ENCODE measurements around the gene GPANK1.

GPANK1 gene

DNA sequence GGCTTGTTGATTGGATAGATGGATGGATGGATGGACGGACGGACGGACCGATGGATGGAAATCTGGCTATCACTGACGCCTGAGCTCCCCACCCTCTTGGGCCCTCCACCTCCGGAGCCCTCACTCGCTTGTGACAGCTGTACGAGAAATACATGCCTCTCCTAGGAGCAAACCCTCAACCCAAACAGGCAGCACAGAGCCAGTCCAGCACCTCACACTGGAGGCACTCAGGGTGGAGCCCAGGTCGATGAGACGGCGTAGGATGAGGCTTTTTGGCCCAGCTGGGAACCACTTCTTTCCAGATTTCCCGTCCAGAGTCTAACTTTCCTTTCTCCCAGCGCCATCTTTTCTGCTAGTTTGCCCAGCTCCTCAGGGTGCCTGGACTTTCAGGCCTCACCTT lies 18.8 kb upstream of the GPANK1 start:
- H3K9me3 Mint-ChIP-seq, result no peaks in the 10 kb centered on the region
- peaks cover 33% of the 10 kb centered on the region for H3K4me1 Mint-ChIP-seq
- H3K27me3 Mint-ChIP-seq (ENCODE audit: low read depth), result no peaks in the 10 kb centered on the region
- TF ChIP-seq, protein P1, sequence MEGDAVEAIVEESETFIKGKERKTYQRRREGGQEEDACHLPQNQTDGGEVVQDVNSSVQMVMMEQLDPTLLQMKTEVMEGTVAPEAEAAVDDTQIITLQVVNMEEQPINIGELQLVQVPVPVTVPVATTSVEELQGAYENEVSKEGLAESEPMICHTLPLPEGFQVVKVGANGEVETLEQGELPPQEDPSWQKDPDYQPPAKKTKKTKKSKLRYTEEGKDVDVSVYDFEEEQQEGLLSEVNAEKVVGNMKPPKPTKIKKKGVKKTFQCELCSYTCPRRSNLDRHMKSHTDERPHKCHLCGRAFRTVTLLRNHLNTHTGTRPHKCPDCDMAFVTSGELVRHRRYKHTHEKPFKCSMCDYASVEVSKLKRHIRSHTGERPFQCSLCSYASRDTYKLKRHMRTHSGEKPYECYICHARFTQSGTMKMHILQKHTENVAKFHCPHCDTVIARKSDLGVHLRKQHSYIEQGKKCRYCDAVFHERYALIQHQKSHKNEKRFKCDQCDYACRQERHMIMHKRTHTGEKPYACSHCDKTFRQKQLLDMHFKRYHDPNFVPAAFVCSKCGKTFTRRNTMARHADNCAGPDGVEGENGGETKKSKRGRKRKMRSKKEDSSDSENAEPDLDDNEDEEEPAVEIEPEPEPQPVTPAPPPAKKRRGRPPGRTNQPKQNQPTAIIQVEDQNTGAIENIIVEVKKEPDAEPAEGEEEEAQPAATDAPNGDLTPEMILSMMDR (IDR thresholded peaks at IDR 0.05; ENCODE audit: unreplicated experiment in 3 of 3), result no peak
- H3K4me3 Mint-ChIP-seq, result peak overlapping the region; percentile 79 to 83 (median 80)
- H3K36me3 Mint-ChIP-seq (ENCODE audit: low read depth), result peaks cover 31% of the 10 kb centered on the region
- peak overlapping the region; percentile 31 to 69 (median 48) for H3K27ac Mint-ChIP-seq

- Mint-ChIP-seq H3K27me3 (ENCODE audit: low read depth) (no peaks in the 10 kb centered on the region), H3K4me3 (peak overlapping the region; percentile 82 to 83 (median 83)), H3K27ac (peak overlapping the region; percentile 65 to 75 (median 73)), H3K36me3 (ENCODE audit: low read depth) (peaks cover 13% of the 10 kb centered on the region), H3K4me1 (peaks cover 26% of the 10 kb centered on the region), H3K9me3 (no peaks in the 10 kb centered on the region)
- TF ChIP-seq, protein P1 (IDR thresholded peaks at IDR 0.05; ENCODE audit: unreplicated experiment in 3 of 3), result no peak
Observed at GRCh38 chr6:31681135-31681671, 16.4 kb upstream of the GPANK1 start.

- TF ChIP-seq, protein P1 (IDR thresholded peaks at IDR 0.05; ENCODE audit: unreplicated experiment in 3 of 3), result peak; percentile 71 to 81 (median 74)
Observed at GRCh38 chr6:31680226-31681134, 15.7 kb upstream of the GPANK1 start, which contains the start of gene LY6G5C. Gene LY6G5C (minus strand): TSS chr6:31681067. CDS start chr6:31680373, 694 bp downstream.

DNA sequence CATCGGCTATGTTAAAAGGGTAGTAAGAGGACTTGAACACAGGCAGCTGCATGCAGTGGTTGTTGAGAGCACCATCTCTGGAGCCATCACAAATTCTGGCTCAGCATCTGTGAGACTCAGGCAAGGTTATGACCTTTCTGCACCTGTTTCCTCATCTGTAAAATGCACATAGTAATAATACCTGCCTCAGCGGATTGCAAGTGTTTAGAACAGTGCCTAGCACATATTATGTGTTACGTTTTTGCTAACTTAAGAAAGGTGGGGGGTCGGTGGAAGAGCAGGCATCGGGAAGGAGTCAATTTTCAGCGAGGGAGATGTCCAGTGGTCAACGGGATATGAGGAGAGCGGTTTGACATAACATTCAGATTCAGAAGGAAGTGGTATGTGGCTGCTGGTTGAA lies 13.2 kb upstream of the GPANK1 start:
- H3K4me1 Mint-ChIP-seq, result peaks cover 15% of the 10 kb centered on the region
- H3K27me3 Mint-ChIP-seq (ENCODE audit: low read depth), result no peaks in the 10 kb centered on the region
- no peaks in the 10 kb centered on the region for H3K9me3 Mint-ChIP-seq
- no peak overlapping the region for H3K27ac Mint-ChIP-seq
- H3K36me3 Mint-ChIP-seq (ENCODE audit: low read depth), result peaks cover 4% of the 10 kb centered on the region
- TF ChIP-seq, protein P1 (IDR thresholded peaks at IDR 0.05; ENCODE audit: unreplicated experiment in 3 of 3), result no peak
- H3K4me3 Mint-ChIP-seq, result no peak overlapping the region

More at GRCh38 chr6:31680226-31681134, 15.7 kb upstream of the GPANK1 start, which contains the start of gene LY6G5C:
- H3K4me3 Mint-ChIP-seq, result peak within 1 kb of the TSS; percentile 82 to 83 (median 83)
- H3K9me3 Mint-ChIP-seq, result no peaks in the 10 kb centered on the region
- no peaks in the 10 kb centered on the region for H3K27me3 Mint-ChIP-seq (ENCODE audit: low read depth)
- H3K27ac Mint-ChIP-seq, result peak within 1 kb of the TSS; percentile 65 to 75 (median 73)
- peaks cover 6% of the 10 kb centered on the region for H3K36me3 Mint-ChIP-seq (ENCODE audit: low read depth)
- peaks cover 26% of the 10 kb centered on the region for H3K4me1 Mint-ChIP-seq

GRCh38 chr6:31676904-31677303 lies 12.1 kb upstream of the GPANK1 start:
- Mint-ChIP-seq H3K4me1 (peaks cover 15% of the 10 kb centered on the region), H3K36me3 (ENCODE audit: low read depth) (peaks cover 14% of the 10 kb centered on the region), H3K27ac (peak overlapping the region in 1 of 3 experiments; percentile 30), H3K27me3 (ENCODE audit: low read depth) (no peaks in the 10 kb centered on the region), H3K9me3 (no peaks in the 10 kb centered on the region), H3K4me3 (no peak overlapping the region)
- TF ChIP-seq, protein P1 (IDR thresholded peaks at IDR 0.05; ENCODE audit: unreplicated experiment in 3 of 3), result no peak

Data from nephron (organoid).